ENCODE measurements around the gene MYL3.
"Not testable (repeated sequence)": the region's sequence is repeated elsewhere in the genome, so short reads cannot be mapped to it uniquely, and the experiment has no call there.

Gene MYL3

DNA sequence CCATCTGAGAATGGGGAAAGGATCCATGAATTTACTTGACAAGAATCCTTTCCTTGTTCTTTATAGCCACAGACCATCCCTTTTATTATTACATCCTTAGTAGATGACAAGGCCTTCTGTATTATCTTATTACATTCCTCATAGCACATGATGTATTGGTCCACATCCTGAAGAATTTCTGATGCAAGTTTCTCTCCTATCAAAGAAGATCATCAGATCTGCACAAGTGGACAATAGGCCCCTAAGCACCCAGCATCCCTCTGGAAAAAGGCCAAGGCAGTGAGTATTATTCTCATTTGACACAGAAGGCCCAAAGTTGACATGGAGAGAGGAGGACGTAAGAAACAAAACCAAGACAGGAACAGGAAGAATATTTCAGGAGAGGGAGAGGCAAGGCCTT lies 31.4 kb downstream of the MYL3 start:
- H3K27me3 ChIP-seq (ENCODE audit: control insufficient read depth in 1 of 2, insufficient read depth in 2 of 2, low read length in 2 of 2) = no peaks in the 10 kb centered on the region
- no peaks in the 10 kb centered on the region for H3K36me3 ChIP-seq (ENCODE audit: control insufficient read depth in 1 of 2, insufficient read depth in 2 of 2, low read length in 2 of 2)
- H3K9ac ChIP-seq (ENCODE audit: low read depth in 1 of 2, low read length in 2 of 2) = no peak overlapping the region
- no peaks in the 10 kb centered on the region for H3K9me3 ChIP-seq (ENCODE audit: control insufficient read depth in 1 of 2, low read length in 2 of 2)
- no peak overlapping the region for H3K27ac ChIP-seq (ENCODE audit: low read depth, low read length)
- H3K4me3 ChIP-seq (ENCODE audit: low read depth in 1 of 2, low read length in 2 of 2) = no peak overlapping the region
- no peaks in the 10 kb centered on the region for H3K4me1 ChIP-seq (ENCODE audit: control insufficient read depth in 1 of 2, insufficient read depth in 2 of 2, low read length in 2 of 2)

DNA sequence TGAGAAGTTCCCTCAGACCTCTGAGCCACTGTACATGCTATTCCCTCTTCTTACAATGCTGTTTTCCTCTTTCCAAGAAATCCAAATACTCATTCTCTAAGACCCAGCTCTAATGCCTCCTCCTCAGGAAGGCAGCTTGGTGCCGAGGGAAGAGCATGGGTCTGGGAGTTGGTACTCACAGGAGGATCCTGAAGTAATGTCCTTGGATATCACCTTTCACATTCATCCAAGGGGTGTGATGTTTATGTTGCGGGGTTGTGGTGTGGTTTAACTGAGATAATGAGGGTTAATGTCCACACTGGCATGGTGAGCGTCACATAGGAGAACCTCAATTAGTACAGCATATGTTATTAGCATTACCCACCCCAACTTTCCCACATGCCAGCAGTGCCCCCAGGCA lies 31.9 kb downstream of the MYL3 start:
- Histone ChIP-seq H3K36me3 (ENCODE audit: control insufficient read depth in 1 of 2, insufficient read depth in 2 of 2, low read length in 2 of 2) (no peaks in the 10 kb centered on the region), H3K9me3 (ENCODE audit: control insufficient read depth in 1 of 2, low read length in 2 of 2) (no peaks in the 10 kb centered on the region), H3K4me3 (ENCODE audit: low read depth in 1 of 2, low read length in 2 of 2) (no peak overlapping the region), H3K27me3 (ENCODE audit: control insufficient read depth in 1 of 2, insufficient read depth in 2 of 2, low read length in 2 of 2) (no peaks in the 10 kb centered on the region), H3K9ac (ENCODE audit: low read depth in 1 of 2, low read length in 2 of 2) (no peak overlapping the region), H3K27ac (ENCODE audit: low read depth, low read length) (no peak overlapping the region), H3K4me1 (ENCODE audit: control insufficient read depth in 1 of 2, insufficient read depth in 2 of 2, low read length in 2 of 2) (no peaks in the 10 kb centered on the region)

DNA sequence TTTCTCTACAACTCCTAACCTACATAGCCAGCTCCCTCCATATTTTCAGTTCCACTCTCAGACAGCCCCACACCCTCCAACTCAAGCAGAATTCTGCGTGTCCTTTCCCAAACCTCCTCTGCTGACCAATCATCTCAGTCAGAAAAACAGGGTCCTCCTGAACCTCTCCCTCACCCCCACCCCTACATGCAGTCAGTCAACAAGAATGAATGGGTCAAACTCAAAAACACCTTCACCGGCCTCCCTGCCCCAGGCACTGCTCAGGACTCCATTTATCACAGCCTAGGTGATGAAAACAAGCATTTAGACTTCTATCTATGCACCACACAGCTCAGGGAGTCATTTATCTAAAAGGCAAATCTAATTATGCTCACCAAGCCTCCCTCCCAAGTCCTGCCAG lies 32.4 kb downstream of the MYL3 start:
- Histone ChIP-seq H3K9me3 (ENCODE audit: control insufficient read depth in 1 of 2, low read length in 2 of 2) (no peaks in the 10 kb centered on the region), H3K9ac (ENCODE audit: low read depth in 1 of 2, low read length in 2 of 2) (no peak overlapping the region), H3K27ac (ENCODE audit: low read depth, low read length) (no peak overlapping the region), H3K4me3 (ENCODE audit: low read depth in 1 of 2, low read length in 2 of 2) (no peak overlapping the region), H3K27me3 (ENCODE audit: control insufficient read depth in 1 of 2, insufficient read depth in 2 of 2, low read length in 2 of 2) (no peaks in the 10 kb centered on the region), H3K4me1 (ENCODE audit: control insufficient read depth in 1 of 2, insufficient read depth in 2 of 2, low read length in 2 of 2) (no peaks in the 10 kb centered on the region), H3K36me3 (ENCODE audit: control insufficient read depth in 1 of 2, insufficient read depth in 2 of 2, low read length in 2 of 2) (no peaks in the 10 kb centered on the region)

DNA sequence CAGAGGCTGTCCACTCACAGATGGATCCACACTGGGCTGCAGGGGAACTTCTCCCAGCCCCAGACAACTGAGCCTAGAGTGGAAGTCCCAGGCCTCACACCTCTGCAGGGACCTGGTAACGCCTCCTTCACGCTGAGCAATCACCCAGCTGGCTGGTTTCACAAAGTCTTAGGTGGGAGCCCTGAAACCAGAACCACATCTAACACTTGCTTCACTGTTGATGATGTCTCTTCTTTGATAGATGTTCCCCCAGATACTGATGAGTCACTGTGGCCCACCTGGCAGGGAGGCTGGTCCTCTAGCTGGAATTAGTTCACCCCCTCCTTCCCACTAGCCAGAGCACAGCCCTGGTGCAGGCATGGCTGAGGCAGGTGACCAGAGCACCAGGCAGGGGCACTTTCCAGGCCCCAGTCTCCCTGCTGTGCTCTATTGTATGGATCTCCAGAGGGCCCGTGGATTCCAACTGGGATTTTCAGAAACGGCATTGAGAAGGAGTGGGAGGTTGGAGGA lies 33.5 kb downstream of the MYL3 start:
- no peaks in the 10 kb centered on the region for H3K4me1 ChIP-seq (ENCODE audit: control insufficient read depth in 1 of 2, insufficient read depth in 2 of 2, low read length in 2 of 2)
- H3K4me3 ChIP-seq (ENCODE audit: low read depth in 1 of 2, low read length in 2 of 2) = no peak overlapping the region
- H3K36me3 ChIP-seq (ENCODE audit: control insufficient read depth in 1 of 2, insufficient read depth in 2 of 2, low read length in 2 of 2) = no peaks in the 10 kb centered on the region
- H3K27ac ChIP-seq (ENCODE audit: low read depth, low read length) = no peak overlapping the region
- H3K9ac ChIP-seq (ENCODE audit: low read depth in 1 of 2, low read length in 2 of 2) = no peak overlapping the region
- no peaks in the 10 kb centered on the region for H3K9me3 ChIP-seq (ENCODE audit: control insufficient read depth in 1 of 2, low read length in 2 of 2)
- no peaks in the 10 kb centered on the region for H3K27me3 ChIP-seq (ENCODE audit: control insufficient read depth in 1 of 2, insufficient read depth in 2 of 2, low read length in 2 of 2)

DNA sequence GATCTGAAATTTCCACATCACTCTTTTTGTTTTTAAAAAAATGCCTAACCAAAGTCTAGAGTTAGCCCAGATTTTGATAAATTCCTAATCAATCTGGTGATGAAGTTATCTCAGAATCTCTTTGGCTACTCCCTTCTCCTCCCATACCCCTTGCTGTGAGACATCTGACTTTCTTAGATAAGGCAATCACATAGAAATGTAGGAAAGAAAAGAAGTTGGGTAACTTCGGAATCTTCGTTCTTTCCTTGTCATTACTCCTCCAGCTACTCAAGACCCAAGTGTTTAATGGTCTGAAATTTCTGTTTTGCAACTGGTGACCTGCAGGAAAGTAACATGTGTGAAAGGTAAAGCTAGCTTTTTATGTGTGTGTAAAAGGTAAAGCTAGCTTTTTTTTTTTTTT lies 37.8 kb downstream of the MYL3 start:
- H3K4me3 ChIP-seq (ENCODE audit: low read depth in 1 of 2, low read length in 2 of 2) = no peak overlapping the region
- H3K9me3 ChIP-seq (ENCODE audit: control insufficient read depth in 1 of 2, low read length in 2 of 2) = peaks cover 0 to 2% of the 10 kb centered on the region in 2 donors
- H3K36me3 ChIP-seq (ENCODE audit: control insufficient read depth in 1 of 2, insufficient read depth in 2 of 2, low read length in 2 of 2) = no peaks in the 10 kb centered on the region
- H3K27ac ChIP-seq (ENCODE audit: low read depth, low read length) = no peak overlapping the region
- H3K4me1 ChIP-seq (ENCODE audit: control insufficient read depth in 1 of 2, insufficient read depth in 2 of 2, low read length in 2 of 2) = no peaks in the 10 kb centered on the region
- H3K27me3 ChIP-seq (ENCODE audit: control insufficient read depth in 1 of 2, insufficient read depth in 2 of 2, low read length in 2 of 2) = no peaks in the 10 kb centered on the region
- no peak overlapping the region for H3K9ac ChIP-seq (ENCODE audit: low read depth in 1 of 2, low read length in 2 of 2)

DNA sequence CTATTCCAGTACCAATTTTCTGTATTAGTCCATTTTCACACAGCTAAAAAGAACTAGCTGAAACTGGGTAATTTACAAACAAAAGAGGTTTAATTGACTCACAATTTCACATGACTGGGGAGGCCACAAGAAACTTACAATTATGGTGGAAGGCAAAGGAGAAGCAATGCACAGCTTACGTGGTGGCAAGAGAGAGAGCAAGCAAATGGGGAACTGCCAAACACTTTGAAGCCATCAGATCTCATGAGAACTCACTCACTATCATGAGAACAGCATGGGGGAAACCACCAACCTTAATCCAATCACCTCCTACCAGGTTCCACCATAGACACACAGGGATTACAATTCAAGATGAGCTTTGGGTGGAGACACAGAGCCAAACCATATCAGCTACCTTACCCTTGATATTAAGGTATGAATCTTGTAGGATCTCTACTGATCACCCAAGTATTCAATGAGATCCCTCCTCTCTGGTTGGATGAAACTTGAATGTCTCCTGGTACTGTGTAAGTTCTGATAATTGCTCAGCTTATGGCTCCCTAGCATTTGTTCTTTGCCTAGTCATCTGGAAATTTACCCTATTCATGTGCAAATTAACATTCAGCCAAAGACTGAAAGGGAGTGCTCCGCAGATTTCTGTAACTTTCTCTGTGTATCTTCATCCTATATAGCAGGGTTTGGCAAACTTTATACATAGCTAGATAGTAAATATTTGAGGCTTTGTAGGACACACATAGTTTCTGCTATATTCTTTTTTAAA lies 38.9 kb downstream of the MYL3 start:
- Histone ChIP-seq H3K9ac (ENCODE audit: low read depth in 1 of 2, low read length in 2 of 2) (no peak overlapping the region), H3K9me3 (ENCODE audit: control insufficient read depth in 1 of 2, low read length in 2 of 2) (peaks cover 0 to 2% of the 10 kb centered on the region in 2 donors), H3K4me3 (ENCODE audit: low read depth in 1 of 2, low read length in 2 of 2) (no peak overlapping the region), H3K36me3 (ENCODE audit: control insufficient read depth in 1 of 2, insufficient read depth in 2 of 2, low read length in 2 of 2) (no peaks in the 10 kb centered on the region), H3K27ac (ENCODE audit: low read depth, low read length) (no peak overlapping the region), H3K4me1 (ENCODE audit: control insufficient read depth in 1 of 2, insufficient read depth in 2 of 2, low read length in 2 of 2) (no peaks in the 10 kb centered on the region), H3K27me3 (ENCODE audit: control insufficient read depth in 1 of 2, insufficient read depth in 2 of 2, low read length in 2 of 2) (no peaks in the 10 kb centered on the region)

DNA sequence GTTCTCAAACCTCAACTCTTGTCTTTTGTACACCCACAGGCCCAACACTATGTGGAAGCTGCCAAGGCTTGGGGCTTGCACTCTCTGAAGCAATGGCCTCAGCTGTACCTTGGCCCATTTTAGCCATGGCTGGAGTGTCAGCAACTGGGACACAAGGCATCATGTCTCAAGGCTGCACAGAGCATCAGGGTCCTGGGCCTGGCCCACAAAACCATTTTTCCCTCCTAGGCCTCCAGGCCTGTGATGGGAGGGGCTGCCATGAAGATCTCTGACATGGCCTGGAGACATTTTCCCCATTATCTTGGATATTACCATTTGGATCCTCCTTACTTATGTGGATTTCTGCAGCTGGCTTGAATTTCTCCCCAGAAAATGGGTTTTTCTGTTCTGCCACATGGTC lies 39.9 kb downstream of the MYL3 start:
- H3K36me3 ChIP-seq (ENCODE audit: control insufficient read depth in 1 of 2, insufficient read depth in 2 of 2, low read length in 2 of 2); H3K4me3 ChIP-seq (ENCODE audit: low read depth in 1 of 2, low read length in 2 of 2); H3K27me3 ChIP-seq (ENCODE audit: control insufficient read depth in 1 of 2, insufficient read depth in 2 of 2, low read length in 2 of 2); H3K4me1 ChIP-seq (ENCODE audit: control insufficient read depth in 1 of 2, insufficient read depth in 2 of 2, low read length in 2 of 2); H3K9ac ChIP-seq (ENCODE audit: low read depth in 1 of 2, low read length in 2 of 2); H3K27ac ChIP-seq (ENCODE audit: low read depth, low read length); H3K9me3 ChIP-seq (ENCODE audit: control insufficient read depth in 1 of 2, low read length in 2 of 2): not testable (repeated sequence)

DNA sequence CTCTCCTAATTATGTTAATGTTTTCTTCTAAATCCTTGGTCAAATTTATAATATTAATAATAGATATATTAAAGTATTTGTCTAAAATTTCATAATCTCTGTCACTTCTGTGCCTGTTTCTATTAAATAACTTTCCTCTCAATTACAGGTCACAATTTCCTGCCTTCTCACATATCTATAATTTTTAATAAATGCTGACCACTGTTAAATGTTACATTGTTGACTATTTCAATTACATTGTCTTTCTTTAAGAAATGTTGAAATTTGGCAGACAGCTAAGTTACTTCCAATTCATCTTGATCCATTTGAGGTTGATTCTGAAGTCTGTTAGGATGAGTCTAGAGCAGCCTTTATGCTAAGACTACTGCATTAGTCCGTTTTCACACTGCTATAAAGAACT lies 41.7 kb downstream of the MYL3 start:
- Histone ChIP-seq H3K9me3 (ENCODE audit: control insufficient read depth in 1 of 2, low read length in 2 of 2) (peaks cover 0 to 2% of the 10 kb centered on the region in 2 donors), H3K27me3 (ENCODE audit: control insufficient read depth in 1 of 2, insufficient read depth in 2 of 2, low read length in 2 of 2) (no peaks in the 10 kb centered on the region), H3K36me3 (ENCODE audit: control insufficient read depth in 1 of 2, insufficient read depth in 2 of 2, low read length in 2 of 2) (no peaks in the 10 kb centered on the region), H3K27ac (ENCODE audit: low read depth, low read length) (no peak overlapping the region), H3K4me3 (ENCODE audit: low read depth in 1 of 2, low read length in 2 of 2) (no peak overlapping the region), H3K9ac (ENCODE audit: low read depth in 1 of 2, low read length in 2 of 2) (no peak overlapping the region), H3K4me1 (ENCODE audit: control insufficient read depth in 1 of 2, insufficient read depth in 2 of 2, low read length in 2 of 2) (no peaks in the 10 kb centered on the region)

DNA sequence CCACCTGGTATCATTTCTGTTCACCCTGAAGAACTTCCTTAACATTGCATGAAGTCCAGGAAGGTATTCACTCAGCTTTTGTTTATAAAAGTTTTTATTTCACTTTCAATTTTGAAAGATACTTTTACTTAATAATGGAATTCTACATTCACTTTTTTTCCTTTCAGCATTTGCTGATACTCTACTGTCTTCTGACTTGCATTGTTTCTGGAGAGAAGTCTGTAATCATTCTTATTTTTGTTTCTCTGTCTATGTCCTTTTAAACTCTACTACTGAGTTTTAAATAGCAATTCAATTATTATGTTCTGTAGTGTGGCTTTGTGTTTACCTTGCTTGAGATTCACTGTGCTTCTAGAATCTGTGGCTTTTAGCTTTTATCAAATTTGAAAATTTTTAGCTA lies 42.4 kb downstream of the MYL3 start:
- Histone ChIP-seq H3K4me3 (ENCODE audit: low read depth in 1 of 2, low read length in 2 of 2) (no peak overlapping the region), H3K9ac (ENCODE audit: low read depth in 1 of 2, low read length in 2 of 2) (no peak overlapping the region), H3K27ac (ENCODE audit: low read depth, low read length) (no peak overlapping the region), H3K9me3 (ENCODE audit: control insufficient read depth in 1 of 2, low read length in 2 of 2) (peaks cover 0 to 2% of the 10 kb centered on the region in 2 donors), H3K27me3 (ENCODE audit: control insufficient read depth in 1 of 2, insufficient read depth in 2 of 2, low read length in 2 of 2) (no peaks in the 10 kb centered on the region), H3K36me3 (ENCODE audit: control insufficient read depth in 1 of 2, insufficient read depth in 2 of 2, low read length in 2 of 2) (no peaks in the 10 kb centered on the region), H3K4me1 (ENCODE audit: control insufficient read depth in 1 of 2, insufficient read depth in 2 of 2, low read length in 2 of 2) (no peaks in the 10 kb centered on the region)

DNA sequence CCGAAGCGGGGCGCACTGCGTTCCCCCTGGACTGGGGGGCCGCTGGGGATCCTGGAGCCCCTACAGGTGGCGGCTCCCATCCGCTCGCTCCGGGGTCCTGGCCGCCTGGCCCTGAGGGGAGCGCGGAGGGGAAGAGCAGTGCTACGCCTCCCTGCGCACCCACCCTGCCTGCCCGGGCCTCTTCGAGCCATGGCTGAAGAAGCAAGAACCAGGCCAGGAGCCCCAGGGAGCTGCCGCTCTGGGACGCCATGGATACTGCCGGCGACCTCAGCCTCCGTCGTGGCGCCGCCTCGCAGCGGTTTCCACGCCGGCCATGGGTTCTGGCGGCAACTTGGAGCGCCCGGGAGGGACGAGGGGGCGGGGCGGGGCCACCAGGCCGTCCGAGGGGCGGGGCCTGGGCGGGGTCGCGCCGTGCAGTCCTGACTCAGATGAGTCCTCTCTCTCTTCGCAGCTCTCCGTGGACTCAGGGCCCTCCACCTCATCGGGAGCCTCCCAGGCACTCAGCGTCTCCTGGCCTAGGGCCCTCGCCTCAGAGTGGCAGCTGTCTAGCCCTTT lies 50.9 kb downstream of the MYL3 start:
- no peak overlapping the region for H3K27ac ChIP-seq (ENCODE audit: low read depth, low read length)
- H3K27me3 ChIP-seq (ENCODE audit: control insufficient read depth in 1 of 2, insufficient read depth in 2 of 2, low read length in 2 of 2) = no peaks in the 10 kb centered on the region
- H3K4me3 ChIP-seq (ENCODE audit: low read depth in 1 of 2, low read length in 2 of 2) = peak overlapping the region; percentile 56 to 65
- no peaks in the 10 kb centered on the region for H3K9me3 ChIP-seq (ENCODE audit: control insufficient read depth in 1 of 2, low read length in 2 of 2)
- H3K36me3 ChIP-seq (ENCODE audit: control insufficient read depth in 1 of 2, insufficient read depth in 2 of 2, low read length in 2 of 2) = no peaks in the 10 kb centered on the region
- peak overlapping the region in 1 of 2 donors; percentile 38 for H3K9ac ChIP-seq (ENCODE audit: low read depth in 1 of 2, low read length in 2 of 2)
- H3K4me1 ChIP-seq (ENCODE audit: control insufficient read depth in 1 of 2, insufficient read depth in 2 of 2, low read length in 2 of 2) = peaks cover 0 to 6% of the 10 kb centered on the region in 2 donors
